HG03575 (cell line): ENCODE measurements around the gene GALNT9.
"Not testable (repeated sequence)": the region's sequence is repeated elsewhere in the genome, so short reads cannot be mapped to it uniquely, and the experiment has no call there.

Source experiments
- ATAC-seq: cut with Tn5 transposase; IDR thresholded peaks from one replicate; pipeline ENCODE4 v1.9.1; 2021; ENCODE audit not compliant: unreplicated experiment, insufficient number of reproducible peaks, low FRiP score; ENCODE audit errors: extremely low read depth

The GALNT9 gene

GRCh38 chr12:132305560-132305966, 23.8 kb downstream of the GALNT9 start:
- ATAC-seq, result no peak

DNA sequence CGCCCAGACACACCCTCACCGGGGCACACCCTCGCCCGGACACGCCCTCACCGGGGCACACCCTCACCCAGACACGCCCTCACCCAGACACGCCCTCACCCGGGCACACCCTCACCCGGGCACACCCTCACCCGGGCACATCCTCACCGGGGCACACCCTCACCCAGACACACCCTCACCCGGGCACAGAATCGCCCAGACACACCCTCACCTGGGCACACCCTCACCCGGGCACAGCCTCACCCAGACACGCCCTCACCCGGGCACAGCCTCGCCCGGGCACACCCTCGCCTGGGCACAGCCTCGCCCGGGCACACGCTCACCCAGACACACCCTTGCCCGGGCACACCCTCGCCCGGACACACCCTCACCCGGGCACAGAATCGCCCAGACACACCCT, 24.5 kb downstream of the GALNT9 start:
- ATAC-seq, result not testable (repeated sequence)

GRCh38 chr12:132303853-132304373, 25.5 kb downstream of the GALNT9 start:
- ATAC-seq, result not testable (repeated sequence)

DNA sequence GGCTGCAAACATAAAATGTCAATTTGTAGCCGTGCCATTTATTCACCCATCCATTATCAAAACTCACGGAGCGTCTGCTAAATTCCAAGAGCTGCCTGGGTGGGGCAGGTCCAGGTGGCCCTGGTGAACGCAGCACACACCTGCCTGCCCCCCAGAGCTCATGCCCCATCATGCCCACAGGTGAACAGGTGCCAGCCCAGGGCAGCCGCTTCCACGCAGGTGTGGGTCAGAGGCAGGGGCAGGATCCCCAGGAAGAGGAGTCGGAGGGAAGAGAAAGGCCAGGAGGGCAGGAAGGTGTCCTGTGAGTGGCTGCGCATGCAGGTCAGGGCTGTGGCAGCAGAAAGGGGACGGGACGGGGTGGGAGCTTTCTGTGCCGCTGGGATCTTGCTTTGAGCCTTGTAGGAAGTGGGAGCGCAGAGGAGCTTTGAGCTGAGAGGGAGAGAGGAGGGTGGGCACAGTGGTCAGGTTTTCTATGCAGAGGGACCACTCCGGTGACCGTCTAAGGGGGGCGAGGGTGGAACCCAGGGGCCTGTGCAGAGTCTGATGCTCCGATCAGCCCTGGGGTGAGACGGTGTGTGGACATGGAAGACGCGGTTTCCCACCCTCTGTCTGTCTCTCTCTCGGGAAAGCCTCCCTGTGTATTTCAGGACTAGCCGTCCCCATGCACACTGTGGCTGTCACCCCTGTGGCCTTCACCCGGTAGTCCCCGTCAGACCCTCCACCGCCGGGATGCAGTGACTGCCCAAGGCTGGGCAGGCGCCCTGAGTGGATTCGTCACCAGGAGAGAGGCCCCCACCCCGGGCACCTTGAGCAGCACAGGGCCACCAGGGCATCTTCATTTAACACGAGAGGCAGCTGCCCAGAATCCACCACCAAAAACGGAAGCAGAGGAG, 26.7 kb downstream of the GALNT9 start:
- ATAC-seq, result no peak

GRCh38 chr12:132300789-132301722, 28.3 kb downstream of the GALNT9 start:
- no peak for ATAC-seq

DNA sequence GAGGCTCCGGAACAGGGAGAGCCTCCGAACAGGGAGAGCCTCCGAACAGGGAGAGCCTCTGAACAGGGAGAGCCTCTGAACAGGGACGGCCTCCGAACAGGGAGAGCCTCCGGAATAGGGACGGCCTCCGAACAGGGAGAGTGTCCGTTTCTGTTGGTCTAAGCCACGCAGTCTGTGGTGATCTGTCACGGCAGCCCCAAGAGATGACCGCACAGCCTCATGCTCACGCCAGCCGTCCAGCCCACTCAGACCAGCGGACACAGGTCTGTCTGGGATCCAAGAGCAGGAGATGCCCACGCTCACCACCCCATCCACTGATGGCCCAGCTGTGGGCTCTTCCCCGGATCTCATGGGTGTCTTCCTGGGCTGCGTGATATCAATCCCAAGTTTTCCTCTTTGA, 33.3 kb downstream of the GALNT9 start:
- ATAC-seq, result no peak

- ATAC-seq, result not testable (repeated sequence)
Measured at GRCh38 chr12:132295561-132295960, 33.8 kb downstream of the GALNT9 start.

- no peak for ATAC-seq
Measured at GRCh38 chr12:132295101-132295526, 34.3 kb downstream of the GALNT9 start.

- no peak for ATAC-seq
Measured at GRCh38 chr12:132294121-132295034, 35.0 kb downstream of the GALNT9 start.

DNA sequence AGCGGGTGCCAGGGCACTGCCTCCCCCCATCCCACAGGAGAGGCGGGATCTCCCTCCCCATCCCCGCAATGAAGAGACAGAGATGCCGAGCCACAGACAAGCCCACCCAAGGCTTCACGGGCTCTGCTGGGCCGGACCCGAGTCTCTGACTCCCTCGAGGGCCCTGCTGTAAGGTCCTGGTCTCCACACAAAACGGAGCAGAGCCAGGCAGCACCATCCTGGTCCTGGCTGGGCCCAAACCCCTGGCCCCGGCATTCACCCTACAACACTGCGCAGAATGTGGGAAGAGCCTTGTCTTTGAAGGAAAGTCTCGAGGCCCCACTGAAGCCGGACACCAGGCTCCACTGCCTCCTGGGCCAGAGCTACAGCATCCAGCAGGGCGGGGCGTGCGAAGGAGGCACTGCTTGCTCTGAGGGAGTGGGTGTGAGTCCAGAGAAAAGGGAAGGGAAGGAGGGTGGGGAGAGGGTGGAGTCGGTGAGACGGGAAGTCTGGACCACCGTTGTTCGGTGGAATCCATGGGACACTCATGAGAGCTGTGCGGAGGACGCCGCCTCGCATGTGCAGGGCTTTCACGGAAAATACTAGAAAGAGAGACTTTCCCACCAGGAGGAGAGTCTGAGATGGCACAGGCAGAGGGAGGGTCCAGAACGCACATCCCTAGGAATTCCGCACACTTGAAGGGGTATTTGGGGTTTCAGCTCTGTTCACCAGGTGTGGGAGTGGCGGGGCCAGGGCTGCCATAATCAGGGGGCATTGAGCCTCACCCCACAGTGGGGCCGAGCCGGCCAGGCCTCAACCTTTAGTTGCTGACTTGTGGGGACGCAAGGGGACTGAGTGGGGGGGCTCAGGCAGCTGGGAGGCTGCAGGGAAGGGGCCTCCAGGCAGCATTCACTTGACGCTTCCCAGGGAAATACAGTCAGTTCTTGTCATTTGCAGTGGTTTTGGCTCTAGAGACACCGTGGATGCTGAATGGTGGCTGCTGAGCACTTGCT, 36.8 kb downstream of the GALNT9 start:
- no peak for ATAC-seq

DNA sequence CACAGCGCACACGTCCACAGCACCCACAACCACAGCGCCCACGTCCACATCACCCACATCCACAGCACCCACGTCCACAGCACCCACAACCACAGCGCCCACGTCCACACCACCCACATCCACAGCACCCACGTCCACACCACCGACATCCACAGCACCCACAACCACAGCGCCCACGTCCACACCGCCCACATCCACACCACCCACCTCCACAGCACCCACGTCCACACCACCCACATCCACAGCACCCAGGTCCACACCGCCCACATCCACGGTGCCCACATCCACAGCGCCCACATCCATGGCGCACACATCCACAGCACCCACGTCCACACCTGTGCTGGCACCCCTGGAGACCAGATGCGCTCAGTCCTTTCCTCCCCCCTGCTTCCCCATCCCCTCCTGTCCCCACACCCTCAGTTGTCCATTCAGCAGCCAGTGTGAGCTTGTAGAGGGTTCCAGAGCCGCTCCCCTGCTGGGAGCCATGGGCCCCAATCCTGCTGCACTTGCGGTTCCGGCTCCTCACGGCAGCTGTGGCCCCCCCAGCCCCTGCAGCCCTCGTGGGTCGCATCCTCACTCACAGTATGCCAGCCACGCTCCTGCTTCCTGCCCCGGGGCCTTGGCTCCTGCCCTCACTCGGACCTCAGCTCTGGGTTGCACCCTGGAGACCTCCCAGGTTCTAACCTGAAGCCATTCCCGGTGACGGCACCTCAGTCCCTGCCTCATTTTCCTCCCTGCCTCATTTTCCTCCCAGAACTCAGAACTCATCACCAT, 37.8 kb downstream of the GALNT9 start:
- no peak for ATAC-seq

GRCh38 chr12:132290203-132290540, 39.2 kb downstream of the GALNT9 start:
- ATAC-seq, result no peak

DNA sequence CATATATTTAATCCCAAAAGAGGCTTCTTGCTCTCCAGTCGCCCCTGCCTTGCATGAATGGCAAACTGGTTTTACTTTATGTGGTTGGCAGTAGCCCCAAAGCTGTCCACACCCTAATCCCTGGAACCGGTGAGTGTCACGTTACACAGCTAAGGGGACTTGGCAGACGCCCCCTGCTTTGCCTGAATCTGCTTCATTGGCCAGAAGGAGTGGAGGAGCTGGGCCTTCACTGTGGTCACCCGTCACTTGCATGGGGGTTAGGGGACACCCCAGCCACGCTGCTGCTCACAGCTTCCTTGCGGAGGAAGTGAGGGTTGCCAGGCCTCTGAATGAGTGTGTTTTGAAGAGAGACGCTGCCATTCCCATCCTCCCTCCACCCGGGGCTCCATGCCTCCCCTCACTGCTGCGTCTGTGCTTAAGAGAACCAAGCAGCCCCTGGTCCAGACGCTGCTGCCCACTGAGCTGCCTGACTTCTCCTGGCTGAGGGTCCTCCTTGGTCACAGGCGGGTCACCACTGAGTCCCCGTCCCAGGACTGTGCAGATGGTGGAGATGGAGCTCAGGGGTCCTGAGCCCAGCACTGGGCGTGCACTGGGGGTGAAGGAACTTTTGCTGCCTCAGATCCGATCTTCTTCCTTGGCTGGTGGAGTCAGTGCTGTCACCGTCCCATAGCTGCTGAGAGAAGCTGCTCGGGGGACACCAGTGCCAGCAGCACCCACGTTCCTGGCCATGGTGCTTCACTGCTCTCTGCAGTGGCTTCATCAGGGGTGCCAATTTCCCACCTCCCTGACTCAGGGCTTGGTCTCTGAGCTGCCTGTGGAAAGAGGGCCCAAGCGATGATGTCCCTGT, 39.8 kb downstream of the GALNT9 start:
- no peak for ATAC-seq

- no peak for ATAC-seq
Measured at GRCh38 chr12:132288516-132289215, 40.7 kb downstream of the GALNT9 start.

GRCh38 chr12:132287391-132288238, 41.8 kb downstream of the GALNT9 start:
- no peak for ATAC-seq
